CD4-positive, alpha-beta memory T cell (primary cell): ENCODE measurements around the gene CTTNBP2. TPM values are rescaled to one million over a fixed set of nuclear protein-coding genes. Genes with fewer than 3 reads are reported as not detected.

ENCODE experiments used
- CTCF ChIA-PET: fragments of 350-600 bp; sonication (Branson Sonifier 250); formaldehyde crosslinking; loops from one replicate; lab custom pipeline; 2021; ENCODE audit warnings: inconsistent platforms; ENCODE audit not compliant: partially characterized antibody; lab: Charles Lee
- POLR2A ChIA-PET: fragments of 350-600 bp; sonication (Branson Sonifier 250); formaldehyde crosslinking; loops from one replicate; lab custom pipeline; 2021; ENCODE audit not compliant: partially characterized antibody; lab: Charles Lee
- DNase-seq, 5 donors: peaks; one replicate each; pipeline versions ENCODE4 v3.0.0 to v3.0.0-alpha.2; 2020 to 2022; ENCODE audit warnings: mixed read lengths in 1 of 5
- H3K27ac ChIP-seq: one replicate; pipeline ENCODE4 v1.7.0; 2013; ENCODE audit warnings: low read depth, low read length
- H3K27me3 ChIP-seq: 2 replicates; pipeline ENCODE4 v1.7.0; 2013; ENCODE audit warnings: mild to moderate bottlenecking, low read length, moderate library complexity; ENCODE audit not compliant: insufficient read depth
- H3K36me3 ChIP-seq: 2 replicates; pipeline ENCODE4 v1.7.0; 2013; ENCODE audit warnings: mild to moderate bottlenecking, low read length, moderate library complexity; ENCODE audit not compliant: insufficient read depth
- H3K4me1 ChIP-seq: 2 replicates; pipeline ENCODE4 v1.7.0; 2013; ENCODE audit warnings: mild to moderate bottlenecking, low read length, moderate library complexity; ENCODE audit not compliant: insufficient read depth
- H3K4me3 ChIP-seq, 2 donors: one replicate each; pipeline ENCODE4 v1.7.0; 2013; ENCODE audit warnings: low read length in 2 of 2, mild to moderate bottlenecking in 1 of 2
- H3K9me3 ChIP-seq, 2 donors: one replicate each; pipeline ENCODE4 v1.7.0; 2013; ENCODE audit warnings: low read length in 2 of 2, control low read depth in 1 of 2; ENCODE audit not compliant: control insufficient read depth in 1 of 2
- H3K27ac Mint-ChIP-seq, 7 donors: one replicate each; pipeline ENCODE4 v1.8.0; 2020 to 2021; ENCODE audit warnings: mixed read lengths in 7 of 7, mild to moderate bottlenecking in 6 of 7, inconsistent platforms in 3 of 7, moderate library complexity in 3 of 7
- H3K27me3 Mint-ChIP-seq, 2 donors: one replicate each; pipeline ENCODE4 v1.8.0; 2020 to 2021; ENCODE audit warnings: mixed read lengths in 2 of 2
- H3K36me3 Mint-ChIP-seq, 2 donors: one replicate each; pipeline ENCODE4 v1.8.0; 2020 to 2021; ENCODE audit warnings: mixed read lengths in 2 of 2, inconsistent platforms in 1 of 2, mild to moderate bottlenecking in 1 of 2
- H3K4me1 Mint-ChIP-seq, 4 donors: one replicate each; pipeline ENCODE4 v1.8.0; 2020 to 2021; ENCODE audit warnings: mixed read lengths in 4 of 4, mild to moderate bottlenecking in 1 of 4
- H3K4me3 Mint-ChIP-seq, 8 donors: one replicate each; pipeline ENCODE4 v1.8.0; 2020 to 2021; ENCODE audit warnings: mixed read lengths in 8 of 8, mild to moderate bottlenecking in 7 of 8, moderate library complexity in 6 of 8, inconsistent platforms in 3 of 8
- H3K9me3 Mint-ChIP-seq, 8 donors: one replicate each; pipeline ENCODE4 v1.8.0; 2020 to 2021; ENCODE audit warnings: mixed read lengths in 8 of 8, mild to moderate bottlenecking in 5 of 8, inconsistent platforms in 3 of 8, moderate library complexity in 1 of 8
- intact Hi-C: fragments of 100-400 bp; cut with micrococcal nuclease; formaldehyde crosslinking; loops from one replicate; pipeline ENCODE4 v1.15.1; 2023
- polyA plus RNA-seq, 2 donors: library from polyadenylated mRNA; unstranded; fragments of 300-500 nt; fragmentation: Illumina TruSeq; gene quantifications; one replicate each; pipeline ENCODE4 v1.2.3, GENCODE V29; 2021
- total RNA-seq, 2 experiments: library from RNA; stranded (reverse); gene quantifications; one replicate each; pipeline ENCODE4 v1.2.3, GENCODE V29; 2021

Gene CTTNBP2
- total and polyA plus RNA-seq, 4 experiments from 2014 or later, result not detected

- DNase-seq, result no peak
- intact Hi-C loops, result no loop called here
- Mint-ChIP-seq H3K9me3 (no peaks in the 10 kb centered on the region), H3K4me1 (no peaks in the 10 kb centered on the region), H3K27me3 (no peaks in the 10 kb centered on the region), H3K27ac (no peak overlapping the region), H3K36me3 (no peaks in the 10 kb centered on the region), H3K4me3 (no peak overlapping the region)
- no peaks in the 10 kb centered on the region for H3K36me3 ChIP-seq
- no peaks in the 10 kb centered on the region for H3K4me1 ChIP-seq
- no peaks in the 10 kb centered on the region for H3K9me3 ChIP-seq
- ChIA-PET CTCF (no interaction called here), POLR2A (no interaction called here)
- H3K27ac ChIP-seq, result no peak overlapping the region
- H3K27me3 ChIP-seq, result no peaks in the 10 kb centered on the region
- H3K4me3 ChIP-seq, result no peak overlapping the region
These were observed 48.6 kb downstream of the CTTNBP2 start for GRCh38 chr7:117824592-117824991.

GRCh38 chr7:117819558-117819957 is 53.7 kb downstream of the CTTNBP2 start:
- ChIA-PET CTCF (no interaction called here), POLR2A (no interaction called here)
- no peak for DNase-seq
- H3K4me3 Mint-ChIP-seq, result no peak overlapping the region
- Histone ChIP-seq H3K36me3 (no peaks in the 10 kb centered on the region), H3K27me3 (no peaks in the 10 kb centered on the region), H3K27ac (no peak overlapping the region), H3K4me1 (no peaks in the 10 kb centered on the region), H3K4me3 (no peak overlapping the region), H3K9me3 (no peaks in the 10 kb centered on the region)
- intact Hi-C loops, result no loop called here
- H3K4me1 Mint-ChIP-seq, result no peaks in the 10 kb centered on the region
- no peaks in the 10 kb centered on the region for H3K9me3 Mint-ChIP-seq
- H3K27ac Mint-ChIP-seq, result no peak overlapping the region
- no peaks in the 10 kb centered on the region for H3K36me3 Mint-ChIP-seq
- no peaks in the 10 kb centered on the region for H3K27me3 Mint-ChIP-seq

- H3K27ac Mint-ChIP-seq, result no peak overlapping the region
- DNase-seq, result no peak
- H3K27me3 ChIP-seq, result no peaks in the 10 kb centered on the region
- no peak overlapping the region for H3K27ac ChIP-seq
- no peaks in the 10 kb centered on the region for H3K36me3 ChIP-seq
- H3K27me3 Mint-ChIP-seq, result no peaks in the 10 kb centered on the region
- H3K4me1 Mint-ChIP-seq, result no peaks in the 10 kb centered on the region
- H3K4me3 ChIP-seq, result no peak overlapping the region
- intact Hi-C loops, result no loop called here
- ChIA-PET POLR2A (no interaction called here), CTCF (no interaction called here)
- no peak overlapping the region for H3K4me3 Mint-ChIP-seq
- H3K9me3 Mint-ChIP-seq, result peaks cover 0 to 4% (median 0%) of the 10 kb centered on the region in 8 donors
- no peaks in the 10 kb centered on the region for H3K9me3 ChIP-seq
- H3K4me1 ChIP-seq, result no peaks in the 10 kb centered on the region
- H3K36me3 Mint-ChIP-seq, result no peaks in the 10 kb centered on the region
These were observed 55.0 kb downstream of the CTTNBP2 start for GRCh38 chr7:117818232-117818631.

GRCh38 chr7:117816727-117817126 is 56.5 kb downstream of the CTTNBP2 start:
- CTCF ChIA-PET, result no interaction called here
- Histone ChIP-seq H3K4me3 (no peak overlapping the region), H3K36me3 (no peaks in the 10 kb centered on the region), H3K27me3 (no peaks in the 10 kb centered on the region), H3K9me3 (no peaks in the 10 kb centered on the region), H3K4me1 (no peaks in the 10 kb centered on the region), H3K27ac (no peak overlapping the region)
- H3K9me3 Mint-ChIP-seq, result peaks cover 0 to 4% (median 0%) of the 10 kb centered on the region in 8 donors
- POLR2A ChIA-PET, result no interaction called here
- no peak for DNase-seq
- H3K4me3 Mint-ChIP-seq, result no peak overlapping the region
- no peaks in the 10 kb centered on the region for H3K4me1 Mint-ChIP-seq
- no peak overlapping the region for H3K27ac Mint-ChIP-seq
- no peaks in the 10 kb centered on the region for H3K36me3 Mint-ChIP-seq
- intact Hi-C loops, result no loop called here
- no peaks in the 10 kb centered on the region for H3K27me3 Mint-ChIP-seq

GRCh38 chr7:117811696-117812095 is 61.5 kb downstream of the CTTNBP2 start:
- Histone ChIP-seq H3K4me3 (no peak overlapping the region), H3K27me3 (no peaks in the 10 kb centered on the region), H3K36me3 (no peaks in the 10 kb centered on the region), H3K9me3 (no peaks in the 10 kb centered on the region), H3K4me1 (no peaks in the 10 kb centered on the region), H3K27ac (no peak overlapping the region)
- intact Hi-C loops, result no loop called here
- no peak overlapping the region for H3K27ac Mint-ChIP-seq
- peaks cover 0 to 4% (median 0%) of the 10 kb centered on the region in 8 donors for H3K9me3 Mint-ChIP-seq
- peaks cover 0 to 1% of the 10 kb centered on the region in 2 donors for H3K27me3 Mint-ChIP-seq
- H3K36me3 Mint-ChIP-seq, result no peaks in the 10 kb centered on the region
- ChIA-PET POLR2A (interaction anchor here (0.7 kb wide), 1 partner anchor 445 kb away, joined by 3 read pairs; no protein-coding TSS in a partner anchor), CTCF (no interaction called here)
- H3K4me1 Mint-ChIP-seq, result no peaks in the 10 kb centered on the region
- no peak for DNase-seq
- no peak overlapping the region for H3K4me3 Mint-ChIP-seq

- ChIA-PET POLR2A (no interaction called here), CTCF (no interaction called here)
- Histone ChIP-seq H3K36me3 (no peaks in the 10 kb centered on the region), H3K27me3 (no peaks in the 10 kb centered on the region), H3K4me3 (no peak overlapping the region), H3K4me1 (no peaks in the 10 kb centered on the region), H3K9me3 (no peaks in the 10 kb centered on the region), H3K27ac (no peak overlapping the region)
- no peaks in the 10 kb centered on the region for H3K4me1 Mint-ChIP-seq
- H3K27me3 Mint-ChIP-seq, result peaks cover 0 to 1% of the 10 kb centered on the region in 2 donors
- intact Hi-C loops, result no loop called here
- no peak overlapping the region for H3K4me3 Mint-ChIP-seq
- no peak for DNase-seq
- no peaks in the 10 kb centered on the region for H3K36me3 Mint-ChIP-seq
- H3K27ac Mint-ChIP-seq, result no peak overlapping the region
- H3K9me3 Mint-ChIP-seq, result peaks cover 0 to 4% (median 0%) of the 10 kb centered on the region in 8 donors
These were observed 62.4 kb downstream of the CTTNBP2 start for GRCh38 chr7:117810642-117811512.

- POLR2A ChIA-PET, result no interaction called here
- no peaks in the 10 kb centered on the region for H3K4me1 ChIP-seq
- no peaks in the 10 kb centered on the region for H3K27me3 ChIP-seq
- no peak overlapping the region for H3K4me3 ChIP-seq
- Mint-ChIP-seq H3K4me1 (no peaks in the 10 kb centered on the region), H3K27me3 (peaks cover 0 to 1% of the 10 kb centered on the region in 2 donors), H3K4me3 (no peak overlapping the region), H3K9me3 (peaks cover 0 to 4% (median 0%) of the 10 kb centered on the region in 8 donors), H3K36me3 (no peaks in the 10 kb centered on the region), H3K27ac (no peak overlapping the region)
- intact Hi-C loops, result no loop called here
- CTCF ChIA-PET, result no interaction called here
- no peaks in the 10 kb centered on the region for H3K36me3 ChIP-seq
- no peak overlapping the region for H3K27ac ChIP-seq
- H3K9me3 ChIP-seq, result no peaks in the 10 kb centered on the region
- DNase-seq, result no peak
These were observed 63.3 kb downstream of the CTTNBP2 start for GRCh38 chr7:117809958-117810357.
